HG03196 (cell line): ENCODE data around the gene EXOC1.

ENCODE experiments used
- ATAC-seq: cut with Tn5 transposase; IDR thresholded peaks from one replicate; pipeline ENCODE4 v1.9.1; 2021; ENCODE audit not compliant: unreplicated experiment

The EXOC1 gene

GRCh38 chr4:55849724-55850123, 3.7 kb upstream of the EXOC1 start:
- no peak for ATAC-seq

GRCh38 chr4:55851885-55852284, 1.6 kb upstream of the EXOC1 start:
- ATAC-seq, result no peak

GRCh38 chr4:55854129-55854528, 681 bp downstream of the EXOC1 start:
- ATAC-seq, result no peak

GRCh38 chr4:55857586-55857985, 4.1 kb downstream of the EXOC1 start:
- ATAC-seq, result no peak

GRCh38 chr4:55859711-55860110, 6.3 kb downstream of the EXOC1 start:
- no peak for ATAC-seq

- ATAC-seq, result no peak
Measured at GRCh38 chr4:55864577-55865223, 11.3 kb downstream of the EXOC1 start.

- no peak for ATAC-seq
Measured at GRCh38 chr4:55865228-55865806, 11.9 kb downstream of the EXOC1 start.

- ATAC-seq, result peak; percentile 87
Measured at GRCh38 chr4:55866290-55866907, 13.0 kb downstream of the EXOC1 start.

- peak; percentile 81 for ATAC-seq
Measured at GRCh38 chr4:55866973-55867574, 13.6 kb downstream of the EXOC1 start.

GRCh38 chr4:55868581-55869090, 15.2 kb downstream of the EXOC1 start:
- ATAC-seq, result no peak

- ATAC-seq, result no peak
Measured at GRCh38 chr4:55871299-55871800, 17.9 kb downstream of the EXOC1 start.

- no peak for ATAC-seq
Measured at GRCh38 chr4:55874831-55875230, 21.4 kb downstream of the EXOC1 start.

GRCh38 chr4:55876387-55876786, 22.9 kb downstream of the EXOC1 start:
- ATAC-seq, result no peak

- no peak for ATAC-seq
Measured at GRCh38 chr4:55879224-55879623, 25.8 kb downstream of the EXOC1 start.

GRCh38 chr4:55880652-55881280, 27.3 kb downstream of the EXOC1 start:
- no peak for ATAC-seq

GRCh38 chr4:55884093-55884850, 30.8 kb downstream of the EXOC1 start:
- ATAC-seq, result no peak

GRCh38 chr4:55884851-55885219, 31.4 kb downstream of the EXOC1 start:
- no peak for ATAC-seq

GRCh38 chr4:55887594-55887993, 34.1 kb downstream of the EXOC1 start:
- ATAC-seq, result no peak

- no peak for ATAC-seq
Measured at GRCh38 chr4:55892156-55892555, 38.7 kb downstream of the EXOC1 start.

GRCh38 chr4:55896622-55897021, 43.2 kb downstream of the EXOC1 start:
- no peak for ATAC-seq

GRCh38 chr4:55902677-55903076, 49.2 kb downstream of the EXOC1 start:
- ATAC-seq, result no peak
